ENCODE results near the gene CNTROB.
"Not testable (repeated sequence)": the region's sequence is repeated elsewhere in the genome, so short reads cannot be mapped to it uniquely, and the experiment has no call there.

The CNTROB gene

DNA sequence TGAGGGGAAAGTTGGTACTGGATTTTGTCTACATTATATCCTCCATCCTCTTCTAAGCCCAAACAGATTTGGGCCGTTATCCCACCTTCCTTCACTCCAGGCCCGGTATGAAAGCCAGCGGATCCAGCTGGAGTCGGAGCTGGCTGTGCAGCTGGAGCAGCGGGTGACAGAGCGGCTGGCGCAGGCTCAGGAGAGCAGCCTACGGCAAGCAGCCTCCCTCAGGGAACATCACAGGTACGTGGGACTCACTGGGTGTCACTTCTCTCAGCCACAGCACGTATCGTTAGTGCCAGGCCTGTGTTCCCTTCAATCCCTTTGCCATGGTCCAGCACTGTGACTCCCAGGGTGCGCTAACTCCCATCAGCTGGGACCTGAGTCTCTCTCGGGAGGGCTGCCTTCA is 11.3 kb downstream of the CNTROB start:
- Histone ChIP-seq H3K9ac (ENCODE audit: low read length in 5 of 5) (no peak overlapping the region), H3K36me3 (ENCODE audit: control insufficient read depth in 5 of 5, insufficient read depth in 5 of 5, low read length in 5 of 5) (peaks cover 7 to 82% (median 69%) of the 10 kb centered on the region in 5 donors), H3K4me3 (ENCODE audit: low read depth in 1 of 5, low read length in 5 of 5) (no peak overlapping the region), H3K4me1 (ENCODE audit: control insufficient read depth in 5 of 5, insufficient read depth in 5 of 5, low read length in 5 of 5) (peaks cover 0 to 10% (median 5%) of the 10 kb centered on the region in 5 donors), H3K27ac (ENCODE audit: low read depth, low read length) (no peak overlapping the region), H3K9me3 (ENCODE audit: control insufficient read depth in 5 of 5, low read length in 5 of 5) (no peaks in the 10 kb centered on the region), H3K27me3 (ENCODE audit: control insufficient read depth in 5 of 5, insufficient read depth in 4 of 5, low read length in 5 of 5) (no peaks in the 10 kb centered on the region)

GRCh38 chr17:7944326-7944725 is 12.3 kb downstream of the CNTROB start:
- Histone ChIP-seq H3K36me3 (ENCODE audit: control insufficient read depth in 5 of 5, insufficient read depth in 5 of 5, low read length in 5 of 5) (peaks cover 4 to 87% (median 74%) of the 10 kb centered on the region in 5 donors), H3K27ac (ENCODE audit: low read depth, low read length) (no peak overlapping the region), H3K27me3 (ENCODE audit: control insufficient read depth in 5 of 5, insufficient read depth in 4 of 5, low read length in 5 of 5) (no peaks in the 10 kb centered on the region), H3K9me3 (ENCODE audit: control insufficient read depth in 5 of 5, low read length in 5 of 5) (no peaks in the 10 kb centered on the region), H3K4me3 (ENCODE audit: low read depth in 1 of 5, low read length in 5 of 5) (no peak overlapping the region), H3K4me1 (ENCODE audit: control insufficient read depth in 5 of 5, insufficient read depth in 5 of 5, low read length in 5 of 5) (peaks cover 0 to 10% (median 5%) of the 10 kb centered on the region in 5 donors), H3K9ac (ENCODE audit: low read length in 5 of 5) (no peak overlapping the region)

DNA sequence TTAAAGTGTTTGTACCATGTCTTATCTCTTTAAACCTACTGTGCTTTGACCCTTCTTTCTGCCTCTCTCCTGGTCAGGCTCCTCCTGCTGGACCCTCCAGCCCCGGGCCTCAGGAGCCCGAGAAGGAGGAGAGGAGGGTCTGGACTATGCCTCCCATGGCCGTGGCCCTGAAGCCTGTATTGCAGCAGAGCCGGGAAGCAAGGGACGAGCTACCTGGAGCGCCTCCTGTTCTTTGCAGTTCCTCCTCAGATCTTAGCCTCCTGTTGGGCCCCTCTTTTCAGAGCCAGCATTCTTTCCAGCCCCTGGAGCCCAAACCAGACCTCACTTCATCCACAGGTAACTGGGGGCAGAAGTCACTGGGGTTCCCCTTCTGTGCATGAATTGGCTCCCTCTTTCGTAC is 13.6 kb downstream of the CNTROB start:
- Histone ChIP-seq H3K27me3 (ENCODE audit: control insufficient read depth in 5 of 5, insufficient read depth in 4 of 5, low read length in 5 of 5) (no peaks in the 10 kb centered on the region), H3K9me3 (ENCODE audit: control insufficient read depth in 5 of 5, low read length in 5 of 5) (no peaks in the 10 kb centered on the region), H3K4me3 (ENCODE audit: low read depth in 1 of 5, low read length in 5 of 5) (no peak overlapping the region), H3K27ac (ENCODE audit: low read depth, low read length) (no peak overlapping the region), H3K36me3 (ENCODE audit: control insufficient read depth in 5 of 5, insufficient read depth in 5 of 5, low read length in 5 of 5) (peaks cover 4 to 83% (median 63%) of the 10 kb centered on the region in 5 donors), H3K9ac (ENCODE audit: low read length in 5 of 5) (no peak overlapping the region), H3K4me1 (ENCODE audit: control insufficient read depth in 5 of 5, insufficient read depth in 5 of 5, low read length in 5 of 5) (peaks cover 0 to 10% (median 5%) of the 10 kb centered on the region in 5 donors)

- no peaks in the 10 kb centered on the region for H3K9me3 ChIP-seq (ENCODE audit: control insufficient read depth in 5 of 5, low read length in 5 of 5)
- H3K27ac ChIP-seq (ENCODE audit: low read depth, low read length): no peak overlapping the region
- no peaks in the 10 kb centered on the region for H3K27me3 ChIP-seq (ENCODE audit: control insufficient read depth in 5 of 5, insufficient read depth in 4 of 5, low read length in 5 of 5)
- H3K36me3 ChIP-seq (ENCODE audit: control insufficient read depth in 5 of 5, insufficient read depth in 5 of 5, low read length in 5 of 5): peaks cover 4 to 75% (median 57%) of the 10 kb centered on the region in 5 donors
- no peak overlapping the region for H3K9ac ChIP-seq (ENCODE audit: low read length in 5 of 5)
- no peak overlapping the region for H3K4me3 ChIP-seq (ENCODE audit: low read depth in 1 of 5, low read length in 5 of 5)
- H3K4me1 ChIP-seq (ENCODE audit: control insufficient read depth in 5 of 5, insufficient read depth in 5 of 5, low read length in 5 of 5): peaks cover 0 to 10% (median 5%) of the 10 kb centered on the region in 5 donors
Measured at GRCh38 chr17:7946441-7946840, 14.4 kb downstream of the CNTROB start.

DNA sequence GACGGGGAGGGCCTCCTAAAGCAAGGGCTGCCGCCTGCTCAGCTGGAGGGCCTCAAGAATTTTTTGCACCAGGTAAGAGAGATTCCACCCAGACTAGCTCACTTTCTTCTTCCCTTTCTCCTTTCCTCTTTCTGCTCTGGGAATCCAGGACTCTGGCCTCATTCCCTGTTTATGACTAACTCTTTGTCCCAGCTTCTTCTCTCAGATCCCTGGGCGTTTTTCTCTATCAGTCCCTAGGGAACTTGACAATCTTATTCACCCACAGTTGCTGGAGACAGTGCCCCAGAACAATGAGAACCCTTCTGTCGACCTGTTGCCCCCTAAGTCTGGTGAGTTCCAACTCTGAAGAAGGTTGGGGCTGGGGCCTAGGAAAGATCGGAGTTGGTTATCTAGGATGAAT is 15.6 kb downstream of the CNTROB start:
- H3K27ac ChIP-seq (ENCODE audit: low read depth, low read length): no peak overlapping the region

DNA sequence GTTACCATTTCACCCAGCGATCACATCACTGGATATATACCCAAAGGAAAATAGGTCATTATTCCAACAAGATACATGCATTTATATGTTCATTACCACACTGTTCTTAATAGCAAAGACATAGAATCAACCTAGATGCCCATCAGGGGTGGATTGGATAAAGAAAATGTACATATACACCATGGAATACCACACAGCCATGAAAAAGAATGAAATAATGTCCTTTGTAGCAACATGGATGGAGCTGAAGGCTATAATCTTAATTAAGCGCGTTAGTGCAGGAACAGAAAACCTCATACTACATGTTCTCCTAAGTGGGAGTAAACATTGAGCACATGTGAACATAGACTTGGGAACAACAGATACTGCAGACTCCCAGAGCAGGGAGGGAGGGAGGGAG is 18.6 kb downstream of the CNTROB start:
- H3K36me3 ChIP-seq (ENCODE audit: control insufficient read depth in 5 of 5, insufficient read depth in 5 of 5, low read length in 5 of 5): peaks cover 4 to 44% (median 36%) of the 10 kb centered on the region in 5 donors
- H3K27ac ChIP-seq (ENCODE audit: low read depth, low read length): no peak overlapping the region
- H3K4me3 ChIP-seq (ENCODE audit: low read depth in 1 of 5, low read length in 5 of 5): no peak overlapping the region
- no peaks in the 10 kb centered on the region for H3K27me3 ChIP-seq (ENCODE audit: control insufficient read depth in 5 of 5, insufficient read depth in 4 of 5, low read length in 5 of 5)
- no peaks in the 10 kb centered on the region for H3K4me1 ChIP-seq (ENCODE audit: control insufficient read depth in 5 of 5, insufficient read depth in 5 of 5, low read length in 5 of 5)
- no peak overlapping the region for H3K9ac ChIP-seq (ENCODE audit: low read length in 5 of 5)
- no peaks in the 10 kb centered on the region for H3K9me3 ChIP-seq (ENCODE audit: control insufficient read depth in 5 of 5, low read length in 5 of 5)

More for the DNA sequence above, 15.6 kb downstream of the CNTROB start:
- H3K36me3 ChIP-seq (ENCODE audit: control insufficient read depth in 5 of 5, insufficient read depth in 5 of 5, low read length in 5 of 5): peaks cover 4 to 67% (median 57%) of the 10 kb centered on the region in 5 donors
- H3K27me3 ChIP-seq (ENCODE audit: control insufficient read depth in 5 of 5, insufficient read depth in 4 of 5, low read length in 5 of 5): no peaks in the 10 kb centered on the region
- H3K4me3 ChIP-seq (ENCODE audit: low read depth in 1 of 5, low read length in 5 of 5): no peak overlapping the region
- H3K9ac ChIP-seq (ENCODE audit: low read length in 5 of 5): no peak overlapping the region
- no peaks in the 10 kb centered on the region for H3K9me3 ChIP-seq (ENCODE audit: control insufficient read depth in 5 of 5, low read length in 5 of 5)
- peaks cover 0 to 10% (median 5%) of the 10 kb centered on the region in 5 donors for H3K4me1 ChIP-seq (ENCODE audit: control insufficient read depth in 5 of 5, insufficient read depth in 5 of 5, low read length in 5 of 5)

GRCh38 chr17:7951143-7951792 is 19.3 kb downstream of the CNTROB start:
- no peaks in the 10 kb centered on the region for H3K9me3 ChIP-seq (ENCODE audit: control insufficient read depth in 5 of 5, low read length in 5 of 5)
- no peaks in the 10 kb centered on the region for H3K4me1 ChIP-seq (ENCODE audit: control insufficient read depth in 5 of 5, insufficient read depth in 5 of 5, low read length in 5 of 5)
- H3K27ac ChIP-seq (ENCODE audit: low read depth, low read length): no peak overlapping the region
- no peak overlapping the region for H3K4me3 ChIP-seq (ENCODE audit: low read depth in 1 of 5, low read length in 5 of 5)
- peaks cover 4 to 37% (median 29%) of the 10 kb centered on the region in 5 donors for H3K36me3 ChIP-seq (ENCODE audit: control insufficient read depth in 5 of 5, insufficient read depth in 5 of 5, low read length in 5 of 5)
- no peak overlapping the region for H3K9ac ChIP-seq (ENCODE audit: low read length in 5 of 5)
- H3K27me3 ChIP-seq (ENCODE audit: control insufficient read depth in 5 of 5, insufficient read depth in 4 of 5, low read length in 5 of 5): no peaks in the 10 kb centered on the region

- not testable (repeated sequence) for H3K27ac ChIP-seq (ENCODE audit: low read depth, low read length); H3K4me1 ChIP-seq (ENCODE audit: control insufficient read depth in 5 of 5, insufficient read depth in 5 of 5, low read length in 5 of 5); H3K4me3 ChIP-seq (ENCODE audit: low read depth in 1 of 5, low read length in 5 of 5); H3K27me3 ChIP-seq (ENCODE audit: control insufficient read depth in 5 of 5, insufficient read depth in 4 of 5, low read length in 5 of 5); H3K9me3 ChIP-seq (ENCODE audit: control insufficient read depth in 5 of 5, low read length in 5 of 5); H3K9ac ChIP-seq (ENCODE audit: low read length in 5 of 5)
- H3K36me3 ChIP-seq (ENCODE audit: control insufficient read depth in 5 of 5, insufficient read depth in 5 of 5, low read length in 5 of 5): peaks cover 4 to 20% (median 12%) of the 10 kb centered on the region in 5 donors
Measured at GRCh38 chr17:7953266-7953665, 21.3 kb downstream of the CNTROB start.

GRCh38 chr17:7955414-7956227 is 23.6 kb downstream of the CNTROB start:
- Histone ChIP-seq H3K27ac (ENCODE audit: low read depth, low read length) (no peak overlapping the region), H3K4me3 (ENCODE audit: low read depth in 1 of 5, low read length in 5 of 5) (no peak overlapping the region), H3K9me3 (ENCODE audit: control insufficient read depth in 5 of 5, low read length in 5 of 5) (no peaks in the 10 kb centered on the region), H3K4me1 (ENCODE audit: control insufficient read depth in 5 of 5, insufficient read depth in 5 of 5, low read length in 5 of 5) (no peaks in the 10 kb centered on the region), H3K9ac (ENCODE audit: low read length in 5 of 5) (no peak overlapping the region), H3K27me3 (ENCODE audit: control insufficient read depth in 5 of 5, insufficient read depth in 4 of 5, low read length in 5 of 5) (peaks cover 0 to 3% (median 0%) of the 10 kb centered on the region in 5 donors), H3K36me3 (ENCODE audit: control insufficient read depth in 5 of 5, insufficient read depth in 5 of 5, low read length in 5 of 5) (no peaks in the 10 kb centered on the region)
